NOMO-1 treated with DMSO at 0.1 percent for 48 hours (cell line): ENCODE data around the gene PRDM12.

ENCODE experiments used
- DNase-seq: peaks from one replicate; lab custom pipeline; 2025; ENCODE audit not compliant: unreplicated experiment; lab: John Stamatoyannopoulos, UW

PRDM12 gene

GRCh38 chr9:130714586-130715110 lies 50.3 kb downstream of the PRDM12 start:
- no peak for DNase-seq

GRCh38 chr9:130715270-130715669 lies 50.9 kb downstream of the PRDM12 start:
- no peak for DNase-seq

- no peak for DNase-seq
Observed at GRCh38 chr9:130718562-130718961, 54.2 kb downstream of the PRDM12 start.

- no peak for DNase-seq
Observed at GRCh38 chr9:130720762-130721161, 56.4 kb downstream of the PRDM12 start.

GRCh38 chr9:130728721-130729120 lies 64.3 kb downstream of the PRDM12 start:
- no peak for DNase-seq

- DNase-seq = no peak
Observed at GRCh38 chr9:130729145-130729544, 64.8 kb downstream of the PRDM12 start.

- DNase-seq = no peak
Observed at GRCh38 chr9:130731355-130731754, 67.0 kb downstream of the PRDM12 start.

- no peak for DNase-seq
Observed at GRCh38 chr9:130732136-130732535, 67.7 kb downstream of the PRDM12 start.
